B cell (primary cell): ENCODE data around the gene GAP43. TPM values are rescaled to one million over a fixed set of nuclear protein-coding genes. Genes with fewer than 3 reads are reported as not detected.

ENCODE experiments used
- ATAC-seq: fragments of 200-7000 bp; cut with Tn5 transposase; one replicate; pipeline ENCODE4 v1.10.0; 2021; ENCODE audit warnings: low read depth, mild to moderate bottlenecking, moderate number of reproducible peaks, moderate library complexity
- CTCF ChIA-PET: fragments of 350-600 bp; sonication (Branson Sonifier 250); formaldehyde crosslinking; loops from one replicate; lab custom pipeline; 2021; ENCODE audit warnings: antibody characterized with exemption, inconsistent platforms; lab: Charles Lee
- POLR2A ChIA-PET: fragments of 350-600 bp; sonication (Branson Sonifier 250); formaldehyde crosslinking; loops from one replicate; lab custom pipeline; 2021; ENCODE audit warnings: antibody characterized with exemption; lab: Charles Lee
- DNase-seq: peaks from one replicate; pipeline ENCODE4 v3.0.0; 2013
- H2AFZ ChIP-seq: 2 replicates; pipeline ENCODE4 v1.6.1; 2012; ENCODE audit warnings: mild to moderate bottlenecking, low read depth, low read length; ENCODE audit not compliant: insufficient read depth, poor library complexity, severe bottlenecking
- H3K27ac ChIP-seq, 2 donors: 1 replicate in 1 of 2; 2 replicates in 1 of 2; pipeline ENCODE4 v1.5.1; 2012 to 2013; ENCODE audit warnings: low read length in 2 of 2, mild to moderate bottlenecking in 2 of 2, moderate library complexity in 1 of 2
- H3K27me3 ChIP-seq, 4 experiments: fragments of 200-600 bp in 1 of 4; sonication (generic) in 1 of 4; replicated peaks in 1 of 4; 1 replicate in 2 of 4; 2 replicates in 2 of 4; pipeline versions ENCODE4 v1.6.1 to v1.7.0; 2013 to 2016; ENCODE audit warnings: low read length in 3 of 4, mild to moderate bottlenecking in 2 of 4, mixed read lengths in 1 of 4, moderate library complexity in 1 of 4; ENCODE audit not compliant: insufficient read depth in 4 of 4, control insufficient read depth in 3 of 4; ENCODE audit errors: control extremely low read depth in 1 of 4
- H3K36me3 ChIP-seq, 2 experiments: replicated peaks in 1 of 2; 1 replicate in 1 of 2; 2 replicates in 1 of 2; pipeline versions ENCODE4 v1.6.1 to v1.7.1; 2013; ENCODE audit warnings: low read length in 1 of 2; ENCODE audit not compliant: insufficient read depth in 2 of 2, control insufficient read depth in 1 of 2; ENCODE audit errors: control extremely low read depth in 1 of 2, extremely low read depth in 1 of 2
- H3K4me1 ChIP-seq, 2 donors: fragments of 200-600 bp in 1 of 2; sonication (generic) in 1 of 2; 1 replicate in 1 of 2; 2 replicates in 1 of 2; pipeline versions ENCODE4 v1.5.1 to v1.6.1; 2013 to 2017; ENCODE audit warnings: low read length in 2 of 2; ENCODE audit not compliant: control insufficient read depth in 2 of 2, insufficient read depth in 2 of 2
- H3K4me2 ChIP-seq: replicated peaks from 2 replicates; pipeline ENCODE3; 2012; ENCODE audit warnings: mild to moderate bottlenecking, low read depth, low read length; ENCODE audit not compliant: poor library complexity, severe bottlenecking
- H3K4me3 ChIP-seq, 5 experiments: fragments of 200-600 bp in 1 of 5; sonication (generic) in 1 of 5; 1 replicate in 3 of 5; 2 replicates in 2 of 5; pipeline versions ENCODE4 v1.5.1 to v1.7.0; 2011 to 2016; ENCODE audit warnings: low read length in 4 of 5, mild to moderate bottlenecking in 4 of 5, low read depth in 2 of 5, control low read depth in 1 of 5, moderate library complexity in 1 of 5; ENCODE audit not compliant: insufficient read depth in 1 of 5; ENCODE audit errors: control extremely low read depth in 1 of 5, extremely low read depth in 1 of 5
- H3K79me2 ChIP-seq: fragments of 200-600 bp; sonication (generic); one replicate; pipeline ENCODE4 v1.6.0; 2016; ENCODE audit warnings: low read length; ENCODE audit not compliant: control insufficient read depth, insufficient read depth
- H3K9ac ChIP-seq: fragments of 200-600 bp; sonication (generic); 2 replicates; pipeline ENCODE4 v1.6.1; 2017; ENCODE audit warnings: mild to moderate bottlenecking, low read length, moderate library complexity
- H3K9me3 ChIP-seq, 3 donors: one replicate each; pipeline versions ENCODE4 v1.6.1 to v1.7.1; 2013; ENCODE audit warnings: low read length in 2 of 3; ENCODE audit not compliant: control insufficient read depth in 2 of 3, insufficient read depth in 1 of 3; ENCODE audit errors: control extremely low read depth in 1 of 3
- H4K20me1 ChIP-seq: 2 replicates; pipeline ENCODE4 v1.6.0; 2012; ENCODE audit warnings: mild to moderate bottlenecking, low read length; ENCODE audit not compliant: insufficient read depth, control insufficient read depth, poor library complexity, severe bottlenecking
- H3K27ac Mint-ChIP-seq: one replicate; pipeline ENCODE4 v1.8.0; 2021; ENCODE audit warnings: mixed read lengths
- H3K27me3 Mint-ChIP-seq: one replicate; pipeline ENCODE4 v1.8.0; 2021; ENCODE audit warnings: mixed read lengths
- H3K4me1 Mint-ChIP-seq: one replicate; pipeline ENCODE4 v1.8.0; 2021; ENCODE audit warnings: mixed read lengths
- H3K4me3 Mint-ChIP-seq: one replicate; pipeline ENCODE4 v1.8.0; 2021; ENCODE audit warnings: mixed read lengths
- H3K9me3 Mint-ChIP-seq: one replicate; pipeline ENCODE4 v1.8.0; 2022; ENCODE audit warnings: mixed read lengths; ENCODE audit not compliant: insufficient read depth
- CTCF ChIP-seq: fragments of 200-600 bp; IDR thresholded peaks from one replicate; pipeline ENCODE4 v1.8.0; 2022; ENCODE audit warnings: antibody characterized with exemption, mild to moderate bottlenecking
- EZH2 ChIP-seq: IDR thresholded peaks from 2 replicates; pipeline ENCODE4 v1.6.1; 2012; ENCODE audit warnings: borderline replicate concordance, low read depth, mild to moderate bottlenecking, moderate library complexity, low read length; ENCODE audit not compliant: insufficient read depth, poor library complexity, severe bottlenecking
- WGBS: methylation state at CpG from one replicate; pipeline ENCODE4 v1.1.5; 2013; ENCODE audit warnings: missing lambda C conversion rate; ENCODE audit not compliant: insufficient coverage; 5-methylcytosine and 5-hydroxymethylcytosine counted together
- intact Hi-C: fragments of 100-400 bp; cut with micrococcal nuclease; formaldehyde crosslinking; loops from one replicate; pipeline ENCODE4 v1.10.0; 2022
- polyA plus RNA-seq: library from polyadenylated mRNA; depleted of rRNA; stranded (reverse); fragments of >200 nt; gene quantifications from 2 replicates; pipeline ENCODE4 v1.2.3, GENCODE V29; 2012
- total RNA-seq, 2 donors: library from RNA; stranded (reverse); fragments of 120-200 nt in 1 of 2; gene quantifications; 1 replicate in 1 of 2; 2 replicates in 1 of 2; pipeline versions ENCODE4 v1.2.3 to v1.2.4, GENCODE V29; 2013 to 2022

Gene GAP43
- total and polyA plus RNA-seq, 2 donors (not counting 1 experiment from before 2014, with no cell fraction given): 0.04 TPM; not detected in 1

- CTCF ChIA-PET: no interaction called here
- TF ChIP-seq EZH2 (no peak), CTCF (no peak)
- Histone ChIP-seq H3K79me2 (no peaks in the 10 kb centered on the region), H3K27me3 (no peaks in the 10 kb centered on the region), H3K27ac (no peak overlapping the region), H3K4me2 (no peak overlapping the region), H3K4me1 (no peaks in the 10 kb centered on the region), H3K4me3 (no peak overlapping the region), H2AFZ (no peak overlapping the region), H3K9me3 (no peaks in the 10 kb centered on the region), H4K20me1 (no peaks in the 10 kb centered on the region), H3K36me3 (no peaks in the 10 kb centered on the region), H3K9ac (no peak overlapping the region)
- intact Hi-C loops: no loop called here
- Mint-ChIP-seq H3K27me3 (peaks cover 22% of the 10 kb centered on the region), H3K9me3 (no peaks in the 10 kb centered on the region), H3K4me1 (no peaks in the 10 kb centered on the region), H3K27ac (no peak overlapping the region), H3K4me3 (no peak overlapping the region)
- no peak for ATAC-seq
- WGBS: 88% methylated on average over 1 of the region's 1 CpG
- no peak for DNase-seq
- POLR2A ChIA-PET: no interaction called here
Observed at GRCh38 chr3:115580566-115580965, 42.7 kb upstream of the GAP43 start.

GRCh38 chr3:115581362-115582135 lies 41.8 kb upstream of the GAP43 start:
- Mint-ChIP-seq H3K27me3 (peaks cover 15% of the 10 kb centered on the region), H3K9me3 (no peaks in the 10 kb centered on the region), H3K4me3 (no peak overlapping the region), H3K27ac (no peak overlapping the region), H3K4me1 (no peaks in the 10 kb centered on the region)
- H2AFZ ChIP-seq: no peak overlapping the region
- H3K4me3 ChIP-seq: no peak overlapping the region
- POLR2A ChIA-PET: no interaction called here
- WGBS: 100% methylated on average over 2 of the region's 8 CpGs
- H3K27ac ChIP-seq: no peak overlapping the region
- no peaks in the 10 kb centered on the region for H3K4me1 ChIP-seq
- H3K27me3 ChIP-seq: no peaks in the 10 kb centered on the region
- no peaks in the 10 kb centered on the region for H3K36me3 ChIP-seq
- H3K4me2 ChIP-seq: no peak overlapping the region
- no peak overlapping the region for H3K9ac ChIP-seq
- no peaks in the 10 kb centered on the region for H3K9me3 ChIP-seq
- H4K20me1 ChIP-seq: no peaks in the 10 kb centered on the region
- no peaks in the 10 kb centered on the region for H3K79me2 ChIP-seq
- TF ChIP-seq CTCF (no peak), EZH2 (no peak)
- ATAC-seq (no peak), DNase-seq (no peak)
- intact Hi-C loops: no loop called here
- CTCF ChIA-PET: no interaction called here
